ENCODE results near the gene TTC3.
"Not testable (repeated sequence)": the region's sequence is repeated elsewhere in the genome, so short reads cannot be mapped to it uniquely, and the experiment has no call there.

TTC3 gene

DNA sequence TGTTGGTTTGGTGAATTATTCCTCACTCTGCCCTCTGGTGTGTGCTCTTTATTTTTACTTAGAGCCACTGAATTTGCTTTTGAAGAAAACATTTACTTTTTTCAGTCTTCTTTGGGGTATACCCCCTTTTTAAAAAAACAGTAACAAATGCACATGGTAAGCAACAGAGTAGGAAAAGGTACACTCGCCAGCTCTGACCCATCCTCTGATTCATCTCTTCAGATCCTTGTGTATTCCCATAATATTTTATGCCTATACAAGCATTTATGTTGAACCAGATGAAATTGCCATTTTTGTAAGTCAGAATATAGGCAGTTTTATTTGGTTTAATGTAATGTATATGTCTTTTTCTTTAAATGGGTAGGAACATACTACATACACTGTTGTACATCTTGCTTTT, 28.3 kb downstream of the TTC3 start:
- DNase-seq, result no peak

DNA sequence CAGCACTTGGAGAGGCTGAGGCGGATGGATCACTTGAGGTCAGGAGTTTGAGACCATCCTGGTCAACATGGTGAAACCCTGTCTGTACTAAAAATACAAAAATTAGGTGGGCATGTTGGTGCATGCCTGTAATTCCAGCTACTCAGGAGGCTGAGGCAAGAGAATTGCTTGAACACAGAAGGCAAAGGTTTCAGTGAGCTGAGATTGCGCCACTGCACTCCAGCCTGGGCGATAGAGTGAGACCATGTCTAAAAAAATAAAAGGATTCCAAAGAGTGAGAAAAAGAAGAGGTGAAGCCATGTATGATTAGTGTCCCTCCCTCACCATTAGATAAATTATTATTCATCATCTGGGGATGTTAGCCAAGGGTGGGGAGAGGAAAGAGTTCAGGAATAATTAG, 29.7 kb downstream of the TTC3 start:
- DNase-seq, result not testable (repeated sequence)

DNA sequence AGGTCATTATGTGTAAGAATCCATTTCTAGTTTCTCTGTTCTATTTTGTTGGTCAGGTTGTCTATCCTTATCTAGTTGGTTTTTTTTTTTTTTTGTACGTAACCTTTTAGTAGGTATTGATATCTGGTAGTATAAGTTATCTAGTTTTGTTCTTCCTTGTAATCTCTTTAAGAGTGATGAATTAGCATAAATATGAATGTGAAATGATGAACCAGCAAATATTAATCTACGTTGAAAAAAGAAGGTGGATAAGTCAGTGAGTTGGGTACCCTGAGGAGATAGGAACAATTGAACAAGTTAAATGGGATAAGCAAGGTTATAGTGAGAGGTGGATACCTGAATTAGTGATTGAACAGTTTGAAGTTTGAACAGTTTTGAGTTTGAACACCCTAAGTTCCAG, 33.9 kb downstream of the TTC3 start:
- no peak for DNase-seq

DNA sequence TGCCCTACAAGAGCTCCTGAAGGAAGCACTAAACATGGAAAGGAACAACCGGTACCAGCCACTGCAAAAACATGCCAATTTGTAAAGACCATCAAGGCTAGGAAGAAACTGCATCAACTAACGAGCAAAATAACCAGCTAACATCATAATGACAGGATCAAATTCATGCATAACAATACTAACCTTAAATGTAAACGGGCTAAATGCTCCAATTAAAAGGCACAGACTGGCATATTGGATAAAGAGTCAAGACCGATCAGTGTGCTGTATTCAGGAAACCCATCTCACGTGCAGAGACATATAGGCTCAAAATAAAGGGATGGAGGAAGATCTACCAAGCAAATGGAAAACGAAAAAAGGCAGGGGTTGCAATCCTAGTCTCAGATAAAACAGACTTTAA, 38.0 kb downstream of the TTC3 start:
- not testable (repeated sequence) for DNase-seq

DNA sequence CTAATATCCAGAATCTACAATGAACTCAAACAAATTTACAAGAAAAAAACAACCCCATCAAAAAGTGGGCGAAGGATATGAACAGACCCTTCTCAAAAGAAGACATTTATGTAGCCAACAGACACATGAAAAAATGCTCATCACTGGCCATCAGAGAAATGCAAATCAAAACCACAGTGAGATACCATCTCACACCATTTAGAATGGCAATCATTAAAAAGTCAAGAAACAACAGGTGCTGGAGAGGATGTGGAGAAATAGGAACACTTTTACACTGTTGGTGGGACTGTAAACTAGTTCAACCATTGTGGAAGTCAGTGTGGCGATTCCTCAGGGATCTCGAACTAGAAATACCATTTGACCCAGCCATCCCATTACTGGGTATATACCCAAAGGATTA, 41.2 kb downstream of the TTC3 start:
- not testable (repeated sequence) for DNase-seq

DNA sequence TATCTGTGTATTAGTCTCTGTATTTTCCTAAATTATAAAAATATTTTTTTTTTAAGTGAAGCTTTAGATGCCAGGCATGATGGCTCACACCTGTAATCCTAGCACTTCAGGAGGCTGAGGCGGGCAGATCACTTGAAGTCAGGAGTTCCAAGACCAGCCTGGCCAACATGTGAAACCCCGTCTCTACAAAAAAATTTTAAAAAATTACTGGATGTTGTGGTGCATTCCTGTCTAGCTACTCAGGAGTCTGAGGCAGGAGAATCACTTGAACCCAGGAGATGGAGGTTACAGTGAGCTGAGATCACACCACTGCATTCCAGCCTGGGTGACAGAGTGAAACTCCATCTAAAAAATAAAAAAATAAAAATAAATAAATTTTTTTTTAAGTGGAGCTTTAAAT, 43.4 kb downstream of the TTC3 start:
- DNase-seq, result not testable (repeated sequence)

DNA sequence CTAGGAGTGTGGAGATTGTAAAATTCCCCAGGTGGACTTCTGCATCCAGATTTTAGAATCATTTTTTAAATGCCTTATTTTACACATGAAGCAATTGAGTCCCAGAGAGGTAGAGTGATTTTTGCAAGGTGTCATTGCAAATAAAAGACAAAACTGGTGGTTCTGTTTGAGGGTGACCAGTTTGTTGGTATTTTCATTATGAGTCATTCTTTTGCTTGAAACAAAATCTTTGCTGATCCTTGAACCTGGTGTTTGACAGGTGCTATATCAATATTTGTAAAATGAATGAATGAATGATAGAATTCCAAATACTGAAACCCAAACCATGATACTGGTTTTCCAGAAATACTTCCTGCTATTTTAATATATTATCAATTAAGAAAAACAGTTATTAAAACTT, 44.1 kb downstream of the TTC3 start:
- DNase-seq, result no peak

DNA sequence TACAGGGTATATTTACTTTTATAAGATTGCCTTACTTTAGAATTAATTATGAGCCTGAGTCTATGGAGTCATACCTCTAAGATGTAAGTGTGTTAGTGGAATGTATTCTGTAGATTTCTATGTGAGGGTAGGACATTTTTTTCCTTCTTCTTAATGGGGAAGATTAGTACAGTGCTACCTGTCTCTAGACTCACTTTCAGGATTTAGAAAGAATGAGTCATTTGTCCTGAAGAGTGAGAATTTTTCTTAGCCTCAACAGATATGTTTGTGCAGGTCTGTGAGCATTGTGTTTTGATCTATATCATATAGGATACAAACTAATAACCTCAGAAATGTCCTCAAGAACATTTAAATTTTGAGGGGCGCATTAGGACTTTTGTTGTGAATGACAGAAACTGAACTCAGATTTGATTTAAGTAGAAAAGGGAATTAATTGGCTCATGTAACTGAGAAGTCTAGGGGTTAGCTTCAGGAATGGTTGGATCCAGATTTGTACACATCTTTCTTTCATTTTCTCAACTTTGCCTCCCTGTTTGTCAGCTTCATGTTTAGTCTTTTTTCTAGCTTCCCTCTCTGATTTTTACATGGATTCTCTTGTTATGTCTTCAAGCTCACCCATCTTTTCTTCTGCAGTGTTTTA, 45.3 kb downstream of the TTC3 start:
- DNase-seq, result no peak

DNA sequence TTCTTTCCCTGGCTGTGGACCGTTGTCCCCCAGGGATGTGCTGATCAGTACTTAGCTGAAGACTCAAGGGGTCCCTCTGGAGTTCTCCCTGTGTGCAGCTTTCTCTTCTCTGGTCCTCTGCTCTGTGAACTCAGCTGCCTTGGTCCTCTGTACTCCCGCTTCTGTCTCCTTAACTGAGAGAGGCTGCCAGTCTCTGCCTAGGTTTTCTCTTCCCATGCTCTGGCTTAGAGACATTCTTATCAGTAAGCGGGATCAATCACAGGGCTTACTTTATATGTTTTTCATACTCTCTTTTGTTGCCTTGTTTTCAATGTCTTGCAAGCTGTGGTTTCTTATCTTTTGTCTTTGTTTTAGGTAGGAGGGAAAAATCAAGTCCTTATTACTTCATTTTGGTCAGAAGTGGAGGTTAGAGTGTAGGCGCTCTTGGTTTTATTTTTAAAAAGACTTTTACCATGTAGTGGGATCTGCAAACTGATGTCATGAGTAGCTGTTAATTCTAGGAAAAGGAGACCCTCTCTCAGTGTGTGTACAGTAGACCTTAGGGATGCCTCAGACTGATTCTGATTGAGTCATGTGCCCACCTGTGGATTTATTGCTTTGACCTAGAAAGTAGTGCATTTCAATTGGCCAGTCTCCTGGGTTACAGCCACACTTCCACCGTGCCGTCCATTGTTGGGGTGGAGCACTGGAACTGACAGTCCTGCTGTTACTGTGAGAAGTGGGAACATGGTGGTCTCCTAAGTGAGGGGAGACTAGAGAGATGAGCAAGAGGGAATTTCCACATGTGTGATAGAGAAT, 46.6 kb downstream of the TTC3 start:
- no peak for DNase-seq

DNA sequence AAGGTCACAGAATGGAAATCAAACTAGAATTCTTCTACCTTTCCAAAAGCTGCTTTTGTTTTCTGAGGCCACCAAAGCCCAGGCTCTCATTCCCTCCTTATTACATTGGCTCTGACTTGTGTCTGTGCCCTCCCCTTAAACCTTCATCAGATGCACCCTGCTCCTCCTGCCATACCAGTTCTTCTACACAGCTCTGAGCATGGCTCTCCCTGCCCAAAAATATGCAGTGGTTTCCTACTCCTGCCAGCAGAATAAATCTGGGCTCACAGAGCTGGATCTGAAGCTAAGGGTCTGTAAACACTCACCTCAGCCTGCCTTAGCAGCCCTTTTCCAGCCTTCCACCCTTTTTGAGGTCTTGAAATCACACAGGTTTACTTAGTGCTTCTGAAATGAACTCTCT, 55.0 kb downstream of the TTC3 start:
- no peak for DNase-seq

DNA sequence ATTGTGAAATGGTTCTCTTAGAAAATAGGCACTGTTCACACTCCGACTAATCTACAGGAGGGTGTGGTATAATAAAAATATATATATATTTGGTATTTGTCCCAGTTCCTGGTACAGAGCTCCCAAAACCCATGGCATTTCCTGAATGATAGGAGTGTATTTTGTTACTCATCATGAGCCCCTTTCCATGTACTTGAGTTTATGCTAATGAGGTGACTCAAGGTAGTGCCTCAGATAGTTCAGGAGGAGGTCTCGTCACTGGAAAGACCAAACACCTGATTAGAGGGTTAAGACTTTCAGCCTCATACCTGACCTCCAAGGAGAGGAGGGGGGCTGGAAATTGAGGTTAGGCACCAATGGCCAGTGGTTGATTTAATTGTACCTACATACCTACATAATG, 57.9 kb downstream of the TTC3 start:
- DNase-seq, result no peak

DNA sequence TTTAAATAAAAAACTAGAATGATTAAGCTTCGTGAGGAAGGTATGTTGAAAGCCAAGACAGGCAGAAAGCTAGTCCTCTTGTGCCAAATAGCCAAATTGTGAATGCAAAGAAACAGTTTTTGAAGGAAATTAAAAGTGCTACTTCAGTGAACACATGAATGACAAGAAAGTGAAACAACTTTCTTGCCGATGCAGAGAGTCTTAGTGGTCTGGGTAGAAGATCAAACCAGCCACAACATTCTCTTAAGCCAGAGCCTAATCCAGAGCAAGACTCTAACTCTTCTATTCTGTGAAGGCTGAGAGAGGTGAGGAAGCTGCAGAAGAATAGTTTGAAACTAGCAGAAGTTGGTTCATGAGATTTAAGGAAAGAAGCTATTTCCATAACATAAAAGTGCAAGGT, 63.2 kb downstream of the TTC3 start:
- no peak for DNase-seq

DNA sequence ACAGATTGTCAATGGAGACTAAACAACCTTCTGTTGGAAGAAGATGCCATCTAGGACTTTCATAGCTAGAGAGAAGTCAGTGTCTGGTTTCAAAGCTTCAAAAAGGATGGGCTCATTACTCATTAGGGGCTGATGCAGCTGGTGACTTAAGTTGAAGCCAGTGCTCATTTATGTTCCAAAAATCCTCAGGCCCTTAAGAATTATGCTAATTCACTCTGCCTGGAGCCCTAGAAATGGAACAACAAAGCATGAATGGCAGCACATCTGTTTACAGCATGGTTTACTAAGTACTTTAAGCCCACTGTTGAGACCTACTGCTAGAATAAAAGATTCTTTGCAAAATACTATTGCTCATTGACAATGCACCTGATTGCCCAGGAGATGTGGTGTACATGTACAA, 63.7 kb downstream of the TTC3 start:
- no peak for DNase-seq

DNA sequence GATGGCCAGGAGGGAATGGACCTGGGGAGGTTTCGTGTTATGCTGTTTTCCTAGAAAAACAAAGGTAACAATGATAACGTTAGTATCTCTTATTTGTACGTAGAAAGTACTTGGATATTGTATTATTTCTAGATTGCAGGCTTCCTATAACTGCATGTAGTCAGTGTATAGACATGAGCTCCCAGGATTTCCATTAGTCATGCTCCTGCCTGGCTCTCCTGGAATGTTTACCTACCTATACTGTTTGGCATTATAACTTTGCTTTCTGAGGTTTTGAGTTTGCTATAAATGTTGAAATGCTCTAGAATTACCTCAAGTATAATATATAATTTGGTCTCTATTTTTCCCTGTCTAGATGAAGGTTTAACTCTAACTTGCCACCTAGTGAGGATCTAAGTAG, 66.1 kb downstream of the TTC3 start:
- no peak for DNase-seq

DNA sequence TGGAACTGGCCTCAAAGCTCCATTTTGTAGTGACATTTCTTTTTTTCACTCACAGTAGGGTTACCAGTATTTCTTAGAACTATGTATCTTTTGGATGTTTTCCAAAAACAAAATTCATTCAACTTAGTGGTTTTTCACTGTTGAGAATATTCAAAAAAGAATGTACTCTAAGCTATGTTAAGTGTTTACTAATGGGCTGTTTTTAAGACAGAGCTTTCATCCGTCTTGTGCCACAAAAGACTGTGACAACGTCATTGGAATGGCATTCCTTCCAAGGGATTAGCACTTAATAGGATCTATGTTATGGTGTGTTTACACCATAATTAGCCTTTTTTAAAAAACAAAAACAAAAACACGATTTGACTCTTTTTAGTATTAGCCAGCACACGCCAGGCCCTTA, 66.8 kb downstream of the TTC3 start:
- DNase-seq, result no peak

DNA sequence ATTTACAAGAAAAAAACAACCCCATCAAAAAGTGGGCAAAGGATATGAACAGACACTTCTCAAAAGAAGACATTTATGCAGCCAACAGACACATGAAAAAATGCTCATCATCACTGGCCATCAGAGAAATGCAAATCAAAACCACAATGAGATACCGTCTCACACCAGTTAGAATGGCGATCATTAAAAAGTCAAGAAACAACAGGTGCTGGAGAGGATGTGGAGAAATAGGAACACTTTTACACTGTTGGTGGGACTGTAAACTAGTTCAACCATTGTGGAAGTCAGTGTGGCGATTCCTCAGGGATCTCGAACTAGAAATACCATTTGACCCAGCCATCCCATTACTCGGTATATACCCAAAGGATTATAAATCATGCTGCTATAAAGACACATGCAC, 70.3 kb downstream of the TTC3 start:
- not testable (repeated sequence) for DNase-seq

DNA sequence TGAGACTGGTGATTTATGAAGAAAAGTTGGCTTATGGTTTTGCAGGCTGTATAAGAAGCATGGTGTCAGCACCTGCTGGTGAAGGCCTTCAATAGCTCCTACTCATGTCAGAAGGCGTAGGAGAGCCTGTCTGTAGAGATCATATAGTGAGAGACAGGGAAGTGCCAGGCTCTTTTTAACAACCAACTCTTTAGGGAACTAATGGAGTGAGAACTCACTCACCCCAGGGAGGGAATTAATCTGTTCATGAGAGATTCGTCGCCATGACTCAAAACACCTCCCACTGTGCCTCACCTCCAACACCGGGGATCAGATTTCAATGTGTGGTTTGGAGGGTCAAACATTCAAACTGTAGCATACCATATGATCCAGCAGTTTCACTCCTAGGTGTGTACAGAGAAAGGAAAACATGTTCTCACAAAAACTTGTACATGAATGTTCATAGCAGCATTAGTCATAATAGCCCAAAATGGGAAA, 72.6 kb downstream of the TTC3 start:
- DNase-seq, result no peak

DNA sequence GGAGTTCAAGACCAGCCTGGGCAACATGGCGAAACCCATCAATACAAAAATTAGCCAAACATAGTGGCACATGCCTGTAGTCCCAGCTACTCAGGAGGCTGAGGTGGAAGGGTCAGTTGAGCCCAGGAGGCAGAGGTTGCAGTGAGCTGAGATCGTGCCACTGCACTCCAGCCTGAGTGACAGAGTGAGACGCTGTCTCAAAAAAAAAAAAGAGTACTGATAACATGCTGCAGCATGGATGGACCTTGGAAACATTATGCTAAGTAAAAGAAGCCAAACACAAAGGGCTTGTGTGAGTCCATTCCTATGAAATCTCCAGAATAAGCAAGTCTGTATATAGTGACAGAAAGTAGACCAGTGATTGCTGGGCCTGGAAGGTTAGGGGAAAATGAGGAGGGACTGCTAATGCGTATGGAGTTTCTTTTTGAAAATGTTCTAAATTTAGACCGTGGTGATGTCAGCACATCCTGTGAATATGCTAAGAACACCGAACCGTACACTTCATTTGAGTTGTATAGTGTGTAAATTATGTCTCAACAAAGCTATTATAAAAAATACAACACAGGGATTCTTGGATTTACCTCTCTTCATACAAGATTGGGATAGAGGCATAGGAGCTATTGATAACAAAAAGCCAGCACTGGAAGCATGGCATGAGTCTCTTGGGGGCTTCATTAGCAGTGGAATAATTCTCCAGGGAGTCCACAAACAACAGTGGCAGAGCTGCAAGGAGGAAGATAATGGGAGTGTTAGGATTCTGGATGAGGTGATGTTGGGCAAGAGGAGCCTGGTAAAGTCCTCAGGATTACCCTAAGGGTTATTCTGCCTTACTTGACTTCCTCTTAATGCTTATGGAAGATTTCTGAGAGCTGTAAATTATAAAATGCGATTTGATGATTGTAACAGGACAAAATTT, 73.5 kb downstream of the TTC3 start:
- DNase-seq, result no peak

DNA sequence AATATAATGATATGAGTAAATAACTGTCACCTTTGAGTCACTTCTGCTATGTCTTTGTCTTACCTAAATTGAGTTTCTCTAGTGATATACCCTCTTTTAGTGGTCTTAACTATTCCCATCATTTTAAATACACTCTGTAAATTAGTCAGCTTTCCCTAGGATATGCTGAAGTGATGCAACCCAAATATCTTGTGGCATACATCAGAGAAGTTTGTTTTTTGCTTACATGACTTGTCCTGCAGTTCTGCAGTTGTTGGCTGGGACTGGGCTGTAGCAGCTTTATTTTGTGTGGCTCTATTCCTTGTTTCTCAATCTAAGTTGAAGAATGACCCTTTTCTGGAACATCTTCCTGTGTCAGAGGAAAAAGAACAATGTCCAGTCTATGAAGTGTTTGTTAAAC, 76.4 kb downstream of the TTC3 start:
- no peak for DNase-seq

DNA sequence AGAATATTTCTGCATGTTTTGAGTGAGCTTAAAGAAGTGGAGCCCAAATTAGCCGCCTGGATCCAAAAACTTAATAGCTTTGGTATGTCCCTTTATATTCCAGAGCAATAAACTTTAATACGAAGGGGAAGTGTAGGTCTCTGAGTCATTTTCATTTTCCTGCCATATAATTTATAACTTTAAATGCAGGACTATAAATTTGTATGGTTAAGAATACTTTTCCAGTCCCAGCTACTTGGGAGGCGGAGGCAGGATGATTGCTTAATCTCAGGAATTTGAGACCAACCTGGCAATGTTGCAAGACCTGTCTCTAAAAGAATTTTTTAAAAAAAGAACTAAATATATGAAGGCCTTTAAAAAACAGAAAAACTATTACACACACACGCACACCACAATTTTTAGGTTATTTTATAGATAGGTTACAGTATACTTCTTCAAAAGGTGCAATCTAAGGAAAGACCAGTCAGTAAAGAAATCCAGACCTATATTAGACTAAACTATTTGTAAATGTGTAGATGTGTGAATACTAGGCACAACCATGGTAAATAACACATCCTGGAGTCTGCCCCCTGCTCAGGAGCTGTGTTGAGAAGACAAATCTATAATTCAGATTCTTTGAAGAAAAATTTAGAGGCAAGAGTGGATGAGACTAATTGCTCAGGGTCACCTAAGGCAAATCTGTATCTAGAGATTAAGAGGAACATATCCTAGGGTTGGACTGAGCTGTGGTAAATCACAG, 80.3 kb downstream of the TTC3 start:
- DNase-seq, result no peak

DNA sequence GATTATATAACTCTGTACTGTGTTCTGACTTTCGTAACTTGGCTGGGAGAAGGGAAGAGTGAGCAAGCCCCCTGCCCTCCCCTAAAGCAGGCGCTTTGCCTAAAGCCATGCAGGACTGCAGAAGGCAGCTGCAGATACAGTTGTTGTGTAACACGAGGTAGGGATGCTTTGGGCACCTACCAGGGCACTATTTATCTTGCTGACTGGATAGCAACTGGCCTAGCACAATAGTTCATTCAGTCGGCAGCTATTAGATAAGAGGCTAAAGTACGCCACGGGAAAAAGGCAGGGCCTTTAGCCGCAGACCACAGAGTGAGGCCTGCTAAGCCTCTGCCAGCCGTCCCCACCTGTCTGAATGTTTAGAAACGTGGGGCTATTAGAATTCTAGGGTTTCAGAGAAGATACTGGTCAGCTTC, 80.9 kb downstream of the TTC3 start:
- DNase-seq, result no peak

DNA sequence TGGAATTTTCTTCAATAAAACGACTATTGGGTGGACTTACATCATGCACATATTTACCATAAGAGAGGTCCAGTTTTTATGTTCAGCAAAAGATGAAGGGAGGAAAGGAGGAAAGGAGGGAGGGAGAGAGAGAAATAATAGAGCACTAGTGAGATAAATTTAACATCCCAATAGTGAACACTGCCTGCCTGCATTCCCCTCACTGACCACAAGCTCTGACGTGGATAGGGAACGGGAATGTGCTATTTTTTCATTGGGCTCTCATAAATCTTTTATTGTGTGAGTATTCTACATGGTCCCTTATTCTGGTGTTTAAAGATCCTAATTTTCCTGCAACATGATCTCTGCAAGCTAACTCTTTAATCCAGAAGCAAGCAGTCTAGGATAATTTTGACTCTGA, 82.1 kb downstream of the TTC3 start:
- no peak for DNase-seq

DNA sequence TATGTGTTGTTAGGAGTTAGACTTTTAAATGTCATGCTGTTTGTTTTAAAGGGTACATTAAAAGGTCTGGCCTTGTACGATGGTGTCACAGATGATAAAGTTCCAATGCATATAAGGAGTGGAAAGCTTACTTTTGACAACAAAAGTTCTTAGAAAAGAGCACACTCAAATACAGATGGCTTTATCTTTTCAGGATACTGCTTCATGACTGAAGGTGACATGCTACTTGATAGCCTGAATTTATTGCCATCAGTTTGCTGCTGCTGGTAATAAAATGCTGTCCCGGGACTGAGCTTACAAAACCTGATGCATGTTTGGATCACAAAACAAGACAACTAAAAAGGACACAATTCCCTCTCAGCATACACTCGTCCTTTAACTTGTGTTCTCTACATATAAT, 84.9 kb downstream of the TTC3 start:
- no peak for DNase-seq

Measured in activated CD4-positive, alpha-beta T cell treated with anti-CD3 and anti-CD28 coated beads, Interleukin-2, amount 50 U/mL, for 4 hours (primary cell).